Suprapubic skin (tissue), 3 donors: ENCODE results near the gene PIK3R5.

Experiments
- CTCF ChIP-seq, 2 donors: fragments of 200-600 bp in 1 of 2; fragments of 450-650 bp in 1 of 2; sonication (generic) in 1 of 2; IDR thresholded peaks; one replicate each; pipeline ENCODE4 v1.5.1; 2016 to 2019; ENCODE audit warnings: antibody characterized with exemption in 2 of 2, mild to moderate bottlenecking in 1 of 2, moderate library complexity in 1 of 2
- POLR2AphosphoS5 ChIP-seq, 3 donors: sonication (generic); formaldehyde crosslinking; IDR thresholded peaks; one replicate each; pipeline ENCODE4 v1.6.1; 2017; ENCODE audit warnings: antibody characterized with exemption in 3 of 3

DNA sequence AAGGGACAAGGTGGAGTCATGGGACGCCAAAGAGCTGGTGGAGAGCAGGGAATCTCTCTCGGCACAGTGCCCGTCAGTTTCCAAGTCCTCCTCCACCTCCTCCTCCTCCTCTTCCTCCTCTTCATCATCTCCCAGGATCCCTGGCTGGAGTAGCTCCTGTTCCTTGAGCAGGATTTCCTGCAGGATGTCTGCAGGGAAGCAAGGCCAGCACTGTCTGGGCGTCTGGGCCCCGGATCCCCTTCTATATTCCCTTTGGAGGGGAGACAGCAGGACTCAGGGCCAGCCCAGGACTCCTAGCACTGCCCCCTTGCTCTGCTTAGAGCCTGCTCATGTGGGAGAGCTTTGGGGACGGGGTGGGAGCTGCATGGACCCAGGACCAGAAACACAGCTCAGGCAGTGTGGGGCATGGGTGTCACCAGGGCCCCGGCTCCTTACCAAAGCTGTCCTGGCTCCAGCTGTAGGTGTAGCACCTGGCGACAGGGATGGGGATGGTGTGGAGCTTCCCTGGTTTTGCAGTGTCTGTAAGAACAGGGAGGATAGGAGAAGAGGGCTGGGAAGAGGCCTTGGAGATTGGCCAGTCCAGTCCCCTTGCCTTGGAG lies 76.7 kb downstream of the PIK3R5 start:
- no peak for TF ChIP-seq CTCF (IDR thresholded peaks at IDR 0.05)
- TF ChIP-seq POLR2AphosphoS5 (IDR thresholded peaks at IDR 0.05) = no peak
